GM12878 (cell line): ENCODE measurements around the gene CNMD. TPM values are rescaled to one million over a fixed set of nuclear protein-coding genes. Genes with fewer than 3 reads are reported as not detected.

Experiments
- ATAC-seq: fragments of 200-7000 bp; cut with Tn5 transposase; 3 replicates; pipeline ENCODE4 v1.9.1; 2020; ENCODE audit warnings: mild to moderate bottlenecking, moderate library complexity
- BruUV-seq: library from RNA; stranded (reverse); fragments of 400-500 nt; replicated peaks from 2 replicates; lab custom pipeline; 2021; lab: Mats Ljungman, UMichigan
- CTCF ChIA-PET: fragments of 300-600 bp; sonication (Branson Sonifier 250); formaldehyde crosslinking; extraction: SDS; loops from one replicate; lab custom pipeline; 2021; ENCODE audit warnings: inconsistent platforms; lab: Yijun Ruan, JAX
- POLR2A ChIA-PET: fragments of 350-600 bp; formaldehyde crosslinking; extraction: SDS; loops from one replicate; lab custom pipeline; 2021; ENCODE audit warnings: inconsistent platforms; lab: Charles Lee
- RAD21 ChIA-PET: fragments of 300-600 bp; sonication (Branson Sonifier 250); formaldehyde crosslinking; loops from one replicate; lab custom pipeline; 2023; ENCODE audit warnings: antibody characterized with exemption; ENCODE audit not compliant: unreplicated experiment; lab: Charles Lee
- SMC1A ChIA-PET: fragments of 300-600 bp; sonication (Branson Sonifier 250); formaldehyde crosslinking; loops from one replicate; lab custom pipeline; 2023; ENCODE audit not compliant: unreplicated experiment, uncharacterized antibody; lab: Charles Lee
- DNase-seq: peaks from one replicate; pipeline ENCODE4 v3.0.0-alpha.2; 2011; ENCODE audit warnings: low read depth, low spot score
- FAIRE-seq: peaks from 3 replicates; lab custom pipeline; 2011; peaks lifted over from hg19 to GRCh38; lab: Jason Lieb, UNC
- H2AFZ ChIP-seq: 2 replicates; pipeline ENCODE4 v1.6.0; 2011; ENCODE audit warnings: low read depth, low read length, control low read depth; ENCODE audit not compliant: control insufficient read depth
- H3K27ac ChIP-seq: 2 replicates; pipeline ENCODE4 v1.5.1; 2011; ENCODE audit warnings: control low read depth; ENCODE audit not compliant: control insufficient read depth, insufficient read depth
- H3K27me3 ChIP-seq, 2 experiments: replicated peaks in 1 of 2; 2 replicates each; pipeline versions ENCODE4 v1.6.0 to v1.6.1; 2011; ENCODE audit warnings: low read length in 1 of 2; ENCODE audit not compliant: control insufficient read depth in 2 of 2, insufficient read depth in 2 of 2
- H3K36me3 ChIP-seq, 2 experiments: 2 replicates each; pipeline ENCODE4 v1.5.1; 2011; ENCODE audit warnings: low read length in 1 of 2; ENCODE audit not compliant: control insufficient read depth in 2 of 2, insufficient read depth in 2 of 2
- H3K4me1 ChIP-seq: 2 replicates; pipeline ENCODE4 v1.6.1; 2011; ENCODE audit warnings: mild to moderate bottlenecking, low read length, moderate library complexity, mixed read lengths; ENCODE audit not compliant: control insufficient read depth, insufficient read depth
- H3K4me2 ChIP-seq: 2 replicates; pipeline ENCODE4 v1.6.0; 2011; ENCODE audit warnings: control low read depth; ENCODE audit not compliant: control insufficient read depth, insufficient read depth
- H3K4me3 ChIP-seq: fragments of 200-600 bp; sonication (generic); 2 replicates; pipeline ENCODE4 v1.5.1; 2016
- H3K79me2 ChIP-seq: 2 replicates; pipeline ENCODE4 v1.6.0; 2011; ENCODE audit warnings: low read length; ENCODE audit not compliant: control insufficient read depth, insufficient read depth
- H3K9ac ChIP-seq: 2 replicates; pipeline ENCODE4 v1.8.0; 2011; ENCODE audit warnings: low read length, control low read depth, mixed read lengths; ENCODE audit not compliant: control insufficient read depth, insufficient read depth
- H3K9me3 ChIP-seq: replicated peaks from 3 replicates; pipeline ENCODE4 v1.5.1; 2011; ENCODE audit warnings: mild to moderate bottlenecking, low read length; ENCODE audit not compliant: control insufficient read depth, insufficient read depth
- H4K20me1 ChIP-seq: 2 replicates; pipeline ENCODE4 v1.6.0; 2011; ENCODE audit not compliant: control insufficient read depth, insufficient read depth
- ASH2L ChIP-seq: fragments of 300-600, 200-600 bp; sonication (generic); IDR thresholded peaks from 2 replicates; pipeline ENCODE4 v1.6.1; 2017; ENCODE audit warnings: low read depth, mild to moderate bottlenecking, borderline replicate concordance
- BACH1 ChIP-seq: fragments of 450-650 bp; IDR thresholded peaks from 2 replicates; pipeline ENCODE4 v1.6.1; 2017; ENCODE audit warnings: mild to moderate bottlenecking, borderline replicate concordance
- CBX5 ChIP-seq: sonication (generic); IDR thresholded peaks from 2 replicates; pipeline ENCODE4 v1.6.1; 2016; ENCODE audit warnings: low read depth, moderate library complexity, mild to moderate bottlenecking, inconsistent platforms
- CREB1 ChIP-seq: IDR thresholded peaks from 2 replicates; pipeline ENCODE4 v1.6.1; 2012; ENCODE audit warnings: low read depth, mild to moderate bottlenecking, inconsistent platforms
- IRF4 ChIP-seq: IDR thresholded peaks from 2 replicates; pipeline ENCODE4 v1.6.1; 2011; ENCODE audit warnings: low read depth, low read length
- KLF5 ChIP-seq: fragments of 450-650 bp; IDR thresholded peaks from 2 replicates; pipeline ENCODE4 v1.6.1; 2014; ENCODE audit warnings: mild to moderate bottlenecking; ENCODE audit not compliant: partially characterized antibody
- MYB ChIP-seq: fragments of 150-350 bp; IDR thresholded peaks from 2 replicates; pipeline ENCODE4 v1.6.1; 2014; ENCODE audit warnings: mild to moderate bottlenecking, low read depth, low read length, borderline replicate concordance
- MYC ChIP-seq: IDR thresholded peaks from 2 replicates; pipeline ENCODE4 v1.6.1; 2011; ENCODE audit warnings: mild to moderate bottlenecking, low read length, moderate library complexity, inconsistent platforms; ENCODE audit not compliant: insufficient read depth, insufficient replicate concordance, insufficient read length, severe bottlenecking
- NFYB ChIP-seq: IDR thresholded peaks from 2 replicates; pipeline ENCODE4 v1.6.1; 2011; ENCODE audit warnings: low read depth, mild to moderate bottlenecking, low read length, improper control_type of control experiment, moderate library complexity; ENCODE audit not compliant: insufficient read depth
- PAX5 ChIP-seq: IDR thresholded peaks from 2 replicates; pipeline ENCODE4 v1.6.1; 2011; ENCODE audit warnings: low read depth, low read length, borderline replicate concordance
- PML ChIP-seq: IDR thresholded peaks from 2 replicates; pipeline ENCODE4 v1.6.1; 2012; ENCODE audit warnings: low read length, inconsistent platforms
- POLR2A ChIP-seq: IDR thresholded peaks from 2 replicates; pipeline ENCODE4 v1.6.1; 2011; ENCODE audit warnings: low read depth, mild to moderate bottlenecking, low read length
- POLR2AphosphoS5 ChIP-seq: IDR thresholded peaks from 2 replicates; pipeline ENCODE4 v1.6.1; 2011; ENCODE audit warnings: mild to moderate bottlenecking, low read length, inconsistent platforms
- RAD51 ChIP-seq: fragments of 450-650 bp; IDR thresholded peaks from 2 replicates; pipeline ENCODE4 v1.6.1; 2016; ENCODE audit warnings: moderate library complexity, mild to moderate bottlenecking, inconsistent platforms
- RBBP5 ChIP-seq: fragments of 200-600 bp; sonication (generic); conservative IDR thresholded peaks from 2 replicates; pipeline ENCODE4 v1.6.1; 2016
- SREBF1 ChIP-seq: IDR thresholded peaks from 2 replicates; pipeline ENCODE4 v1.6.1; 2012; ENCODE audit warnings: mild to moderate bottlenecking, low read length
- ZNF622 ChIP-seq: fragments of 450-650 bp; IDR thresholded peaks from 2 replicates; pipeline ENCODE4 v1.6.1; 2017; ENCODE audit warnings: mild to moderate bottlenecking, inconsistent platforms
- ZSCAN29 ChIP-seq: fragments of 450-650 bp; IDR thresholded peaks from 2 replicates; pipeline ENCODE4 v1.6.1; 2017; ENCODE audit warnings: mild to moderate bottlenecking, moderate library complexity
- WGBS: methylation state at CpG from one replicate; pipeline ENCODE4 v1.1.6; 2016; ENCODE audit warnings: low lambda C conversion rate; ENCODE audit not compliant: insufficient replicate concordance, insufficient coverage; ENCODE audit errors: missing lambda C conversion rate; 5-methylcytosine and 5-hydroxymethylcytosine counted together
- in situ Hi-C: fragments of 300-500 bp; cut with MboI; formaldehyde crosslinking; loops from 9 replicates; pipeline ENCODE4 v1.14.3; 2018; ENCODE audit warnings: mixed read lengths
- intact Hi-C: fragments of 100-400 bp; cut with micrococcal nuclease; formaldehyde crosslinking; loops from one replicate; pipeline ENCODE4 v1.14.2; 2022; ENCODE audit not compliant: unreplicated experiment
- polyA plus RNA-seq, 11 experiments: library from polyadenylated mRNA; depleted of rRNA in 4 of 11; unstranded in 6 of 11; stranded (reverse) in 5 of 11; fragments of >200 nt; fragmentation: Nextera tagmentation in 4 of 11; fragmentation: Illumina TruSeq in 1 of 11; extraction: Ambion mirVana in 4 of 11; extraction: Trizol in 1 of 11; gene quantifications; 1 replicate in 1 of 11; 2 replicates in 10 of 11; pipeline versions ENCODE4 v1.2.1 to v1.2.3, GENCODE V29; 2011 to 2016; ENCODE audit warnings: inconsistent platforms in 2 of 11, missing spikeins in 2 of 11, low read depth in 1 of 11
- total RNA-seq, 4 experiments: library from RNA; depleted of rRNA in 3 of 4; stranded (reverse); fragments of >200 nt in 3 of 4; fragmentation: Illumina TruSeq in 1 of 4; extraction: Trizol in 1 of 4; gene quantifications; 2 replicates each; pipeline versions ENCODE4 v1.2.1 to v1.2.3, GENCODE V29; 2013 to 2021
- TF ChIP-seq, protein P1 (sequence below): IDR thresholded peaks from 2 replicates; pipeline ENCODE4 v1.6.1; 2012; ENCODE audit warnings: low read depth, low read length, improper control_type of control experiment
- TF ChIP-seq, protein P2 (sequence below): fragments of 150-350 bp; IDR thresholded peaks from 2 replicates; pipeline ENCODE4 v1.6.1; 2014; ENCODE audit warnings: mild to moderate bottlenecking, low read depth, low read length

Gene CNMD
- total and polyA plus RNA-seq, 10 of the 15 experiments (the other 5 are each of a cell fraction or from before 2014, with no cell fraction given), result 0.31 to 1.6 (median 0.73) TPM

DNA sequence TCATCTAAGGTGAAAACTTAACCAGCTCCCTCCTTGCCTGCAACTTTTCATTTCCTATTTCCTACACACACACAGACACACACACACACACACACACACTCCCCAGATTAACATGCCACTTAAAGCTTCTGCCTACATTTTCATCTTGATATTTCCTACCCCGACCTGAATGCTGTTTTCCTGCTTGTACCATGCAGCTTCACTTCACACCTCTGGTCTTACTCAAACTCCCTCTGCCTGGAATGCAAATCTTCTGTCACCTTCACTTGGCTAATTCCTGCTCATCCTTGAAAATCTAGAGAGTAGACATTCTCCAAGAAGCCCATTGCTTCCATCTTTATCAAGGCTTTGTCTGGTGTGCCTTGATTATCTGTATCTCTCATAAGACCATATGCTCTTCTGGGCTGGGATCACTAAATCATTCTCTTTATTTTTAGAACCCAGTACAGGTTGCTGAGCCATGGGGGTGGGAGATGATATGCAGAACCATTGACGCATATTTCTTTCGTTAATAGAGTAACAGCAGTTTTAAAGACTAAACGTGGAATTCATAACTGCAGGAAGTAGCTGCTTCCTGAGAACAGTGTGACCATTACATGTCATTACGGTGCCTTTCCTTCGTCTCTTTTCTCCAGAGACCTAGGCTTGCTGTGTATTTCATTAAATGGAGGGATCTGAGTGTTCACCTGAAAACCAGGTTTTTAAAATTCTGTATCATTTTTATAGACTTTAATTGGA, 37.7 kb downstream of the CNMD start:
- RAD21 ChIA-PET, result interaction anchor here (0.9 to 2.2 kb wide), 4 partner anchors 24 to 106 kb away, joined by 3 to 8 read pairs (median 6); no protein-coding TSS in a partner anchor
- Histone ChIP-seq H3K9ac (no peak overlapping the region), H4K20me1 (no peaks in the 10 kb centered on the region), H2AFZ (no peak overlapping the region), H3K4me3 (no peak overlapping the region), H3K9me3 (no peaks in the 10 kb centered on the region), H3K4me1 (no peaks in the 10 kb centered on the region), H3K36me3 (no peaks in the 10 kb centered on the region), H3K27me3 (no peaks in the 10 kb centered on the region), H3K27ac (no peak overlapping the region), H3K4me2 (no peak overlapping the region), H3K79me2 (no peaks in the 10 kb centered on the region)
- no peak for FAIRE-seq
- POLR2A ChIA-PET, result interaction anchor here (0.7 to 1.9 kb wide), 4 partner anchors 8 to 26 kb away, joined by 3 to 5 read pairs (median 4); no protein-coding TSS in a partner anchor
- WGBS, result 76% methylated on average over 6 of the region's 6 CpGs
- intact Hi-C loops, result no loop called here
- DNase-seq, result no peak
- ATAC-seq, result no peak
- SMC1A ChIA-PET, result interaction anchor here (0.8 to 4.9 kb wide), 8 partner anchors 10 to 37 kb away, joined by 3 to 29 read pairs (median 6); no protein-coding TSS in a partner anchor
- CTCF ChIA-PET, result interaction anchor here (1.0 to 1.8 kb wide), 6 partner anchors 11 to 267 kb away, joined by 3 to 6 read pairs (median 4); no protein-coding TSS in a partner anchor
- no peak for TF ChIP-seq POLR2A
- TF ChIP-seq CBX5, result no peak
- TF ChIP-seq ASH2L, result no peak
- TF ChIP-seq RBBP5, result no peak
- TF ChIP-seq NFYB, result no peak
- no peak for TF ChIP-seq MYB
- TF ChIP-seq BACH1, result no peak
- TF ChIP-seq, protein P1, sequence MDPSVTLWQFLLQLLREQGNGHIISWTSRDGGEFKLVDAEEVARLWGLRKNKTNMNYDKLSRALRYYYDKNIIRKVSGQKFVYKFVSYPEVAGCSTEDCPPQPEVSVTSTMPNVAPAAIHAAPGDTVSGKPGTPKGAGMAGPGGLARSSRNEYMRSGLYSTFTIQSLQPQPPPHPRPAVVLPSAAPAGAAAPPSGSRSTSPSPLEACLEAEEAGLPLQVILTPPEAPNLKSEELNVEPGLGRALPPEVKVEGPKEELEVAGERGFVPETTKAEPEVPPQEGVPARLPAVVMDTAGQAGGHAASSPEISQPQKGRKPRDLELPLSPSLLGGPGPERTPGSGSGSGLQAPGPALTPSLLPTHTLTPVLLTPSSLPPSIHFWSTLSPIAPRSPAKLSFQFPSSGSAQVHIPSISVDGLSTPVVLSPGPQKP, result no peak
- TF ChIP-seq IRF4, result no peak
- no peak for TF ChIP-seq MYC
- no peak for TF ChIP-seq RAD51
- no peak for TF ChIP-seq KLF5
- TF ChIP-seq PML, result no peak
- TF ChIP-seq CREB1, result no peak
- no peak for TF ChIP-seq POLR2AphosphoS5
- TF ChIP-seq ZNF622, result no peak
- no peak for TF ChIP-seq SREBF1
- TF ChIP-seq, protein P2, sequence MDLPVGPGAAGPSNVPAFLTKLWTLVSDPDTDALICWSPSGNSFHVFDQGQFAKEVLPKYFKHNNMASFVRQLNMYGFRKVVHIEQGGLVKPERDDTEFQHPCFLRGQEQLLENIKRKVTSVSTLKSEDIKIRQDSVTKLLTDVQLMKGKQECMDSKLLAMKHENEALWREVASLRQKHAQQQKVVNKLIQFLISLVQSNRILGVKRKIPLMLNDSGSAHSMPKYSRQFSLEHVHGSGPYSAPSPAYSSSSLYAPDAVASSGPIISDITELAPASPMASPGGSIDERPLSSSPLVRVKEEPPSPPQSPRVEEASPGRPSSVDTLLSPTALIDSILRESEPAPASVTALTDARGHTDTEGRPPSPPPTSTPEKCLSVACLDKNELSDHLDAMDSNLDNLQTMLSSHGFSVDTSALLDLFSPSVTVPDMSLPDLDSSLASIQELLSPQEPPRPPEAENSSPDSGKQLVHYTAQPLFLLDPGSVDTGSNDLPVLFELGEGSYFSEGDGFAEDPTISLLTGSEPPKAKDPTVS, result no peak
- TF ChIP-seq PAX5, result no peak
- TF ChIP-seq ZSCAN29, result no peak
- TF ChIP-seq, all 136 proteins: peak for 0
- no TSS peak for BruUV-seq
- in situ Hi-C loops, result no loop called here
